ENCODE measurements around the gene FOXL2.
A peak's percentile ranks its signal among the peaks of the same experiment; 100 is the strongest.
"Not testable (repeated sequence)": the region's sequence is repeated elsewhere in the genome, so short reads cannot be mapped to it uniquely, and the experiment has no call there.

FOXL2 gene

DNA sequence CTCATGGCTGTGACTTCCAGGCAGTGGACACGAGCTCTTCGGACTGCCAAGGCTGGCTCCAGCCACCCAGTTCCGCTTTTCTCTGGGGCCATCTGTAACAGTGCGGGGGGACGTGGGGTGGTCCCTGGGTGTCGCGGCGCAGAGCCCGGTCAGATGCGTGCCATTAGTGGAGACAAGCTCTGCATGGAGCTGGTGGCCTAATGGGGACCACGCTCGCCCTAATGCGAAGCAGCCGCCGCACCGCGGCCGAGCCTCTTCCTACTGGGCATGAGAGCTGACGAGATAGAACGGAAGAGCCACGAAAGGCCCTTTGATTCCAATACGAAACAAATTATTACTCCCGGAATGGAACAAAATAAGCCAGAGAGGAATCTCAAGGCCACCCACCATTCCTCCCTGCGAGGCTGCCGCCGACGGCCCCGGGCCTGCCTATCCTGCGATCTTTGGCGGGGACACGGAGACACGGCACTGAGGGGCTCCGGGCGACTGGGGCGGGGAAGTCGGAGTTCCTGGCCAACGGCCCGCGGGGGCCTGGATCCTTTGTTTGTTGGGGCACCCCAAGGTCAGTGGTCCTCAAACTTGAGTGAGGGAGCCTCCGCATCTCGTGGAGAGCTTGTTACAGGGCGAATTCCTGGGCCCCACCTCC lies 18.1 kb downstream of the FOXL2 start:
- no peak overlapping the region for H3K4me3 ChIP-seq (ENCODE audit: low read length)
- DNase-seq (ENCODE audit: low read depth): no peak
- TF ChIP-seq, protein P1, sequence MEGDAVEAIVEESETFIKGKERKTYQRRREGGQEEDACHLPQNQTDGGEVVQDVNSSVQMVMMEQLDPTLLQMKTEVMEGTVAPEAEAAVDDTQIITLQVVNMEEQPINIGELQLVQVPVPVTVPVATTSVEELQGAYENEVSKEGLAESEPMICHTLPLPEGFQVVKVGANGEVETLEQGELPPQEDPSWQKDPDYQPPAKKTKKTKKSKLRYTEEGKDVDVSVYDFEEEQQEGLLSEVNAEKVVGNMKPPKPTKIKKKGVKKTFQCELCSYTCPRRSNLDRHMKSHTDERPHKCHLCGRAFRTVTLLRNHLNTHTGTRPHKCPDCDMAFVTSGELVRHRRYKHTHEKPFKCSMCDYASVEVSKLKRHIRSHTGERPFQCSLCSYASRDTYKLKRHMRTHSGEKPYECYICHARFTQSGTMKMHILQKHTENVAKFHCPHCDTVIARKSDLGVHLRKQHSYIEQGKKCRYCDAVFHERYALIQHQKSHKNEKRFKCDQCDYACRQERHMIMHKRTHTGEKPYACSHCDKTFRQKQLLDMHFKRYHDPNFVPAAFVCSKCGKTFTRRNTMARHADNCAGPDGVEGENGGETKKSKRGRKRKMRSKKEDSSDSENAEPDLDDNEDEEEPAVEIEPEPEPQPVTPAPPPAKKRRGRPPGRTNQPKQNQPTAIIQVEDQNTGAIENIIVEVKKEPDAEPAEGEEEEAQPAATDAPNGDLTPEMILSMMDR (conservative IDR thresholded peaks at IDR 0.05; ENCODE audit: low read depth, low read length): no peak

DNA sequence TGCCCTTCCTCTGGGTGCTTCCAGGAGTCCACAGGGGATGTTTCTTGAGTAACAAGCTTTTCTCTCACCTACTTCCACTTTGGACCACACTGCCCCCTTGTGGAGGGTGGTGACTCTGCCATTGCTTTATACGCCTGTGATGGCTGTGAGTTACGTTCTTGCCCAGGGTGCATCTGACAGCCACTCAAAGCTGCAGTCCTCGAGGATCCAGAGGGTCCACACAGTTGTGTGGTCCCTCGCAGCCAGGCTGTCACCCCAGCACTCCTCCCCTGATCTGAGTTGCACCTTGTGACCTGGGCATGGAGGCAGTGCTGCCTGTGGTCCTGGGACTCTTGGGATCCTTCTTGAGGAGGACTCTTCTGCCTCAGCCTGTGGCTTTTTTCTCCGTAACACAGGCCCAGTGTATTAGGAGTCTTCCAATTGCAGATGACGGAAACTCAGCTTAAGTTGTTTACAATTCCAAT lies 23.4 kb downstream of the FOXL2 start:
- H3K4me3 ChIP-seq (ENCODE audit: low read length): no peak overlapping the region
- TF ChIP-seq, protein P1 (conservative IDR thresholded peaks at IDR 0.05; ENCODE audit: low read depth, low read length): peak; percentile 94
- DNase-seq (ENCODE audit: low read depth): peak; percentile 44

GRCh38 chr3:138922400-138922799 lies 24.5 kb downstream of the FOXL2 start:
- TF ChIP-seq, protein P1 (conservative IDR thresholded peaks at IDR 0.05; ENCODE audit: low read depth, low read length): peak; percentile 28
- not testable (repeated sequence) for H3K4me3 ChIP-seq (ENCODE audit: low read length); DNase-seq (ENCODE audit: low read depth)

GRCh38 chr3:138921316-138922292 lies 25.3 kb downstream of the FOXL2 start:
- TF ChIP-seq, protein P1 (conservative IDR thresholded peaks at IDR 0.05; ENCODE audit: low read depth, low read length): no peak
- H3K4me3 ChIP-seq (ENCODE audit: low read length): no peak overlapping the region
- DNase-seq (ENCODE audit: low read depth): peak; percentile 77

DNA sequence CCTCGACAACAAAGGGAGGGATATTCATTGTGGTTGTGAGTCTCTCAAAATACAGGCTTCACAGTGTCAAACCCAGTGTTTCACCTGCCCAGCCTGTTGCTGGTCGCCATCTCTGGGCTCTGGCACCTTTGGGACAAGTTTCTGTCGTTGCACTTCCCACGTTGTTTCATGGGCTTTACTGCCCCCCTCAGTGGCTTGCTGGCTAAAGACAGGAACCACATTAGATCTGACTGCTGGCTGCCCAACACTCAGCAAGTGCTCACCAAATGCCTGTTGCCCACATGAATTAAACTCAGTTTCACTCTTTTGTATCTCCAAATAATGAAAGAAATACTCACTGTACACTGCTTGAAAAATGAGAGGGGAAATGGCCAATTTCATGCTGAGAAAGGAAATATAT lies 27.6 kb downstream of the FOXL2 start:
- TF ChIP-seq, protein P1 (conservative IDR thresholded peaks at IDR 0.05; ENCODE audit: low read depth, low read length): no peak
- DNase-seq (ENCODE audit: low read depth): no peak
- no peak overlapping the region for H3K4me3 ChIP-seq (ENCODE audit: low read length)

GRCh38 chr3:138916824-138917223 lies 30.1 kb downstream of the FOXL2 start:
- no peak for DNase-seq (ENCODE audit: low read depth)

More at GRCh38 chr3:138916824-138917223, 30.1 kb downstream of the FOXL2 start:
- no peak overlapping the region for H3K4me3 ChIP-seq (ENCODE audit: low read length)
- TF ChIP-seq, protein P1 (conservative IDR thresholded peaks at IDR 0.05; ENCODE audit: low read depth, low read length): no peak
